HepG2 (cell line): Measurements from ENCODE around the gene PRKCE. TPM values are rescaled to one million over a fixed set of nuclear protein-coding genes. Genes with fewer than 3 reads are reported as not detected.

Experiments
- BHLHE40 ChIP-seq: IDR thresholded peaks from 2 replicates; pipeline ENCODE4 v1.6.1; 2011; ENCODE audit warnings: low read length, improper control_type of control experiment
- DNMT3B ChIP-seq: conservative IDR thresholded peaks from 2 replicates; pipeline ENCODE4 v1.6.1; 2016; ENCODE audit warnings: missing biosample characterization, control low read depth
- FOXK1 ChIP-seq: sonication (generic); formaldehyde crosslinking; IDR thresholded peaks from 2 replicates; pipeline ENCODE4 v1.4.0; 2020; ENCODE audit warnings: low read depth, missing genetic modification reagents, borderline replicate concordance
- HIVEP1 ChIP-seq: sonication (generic); formaldehyde crosslinking; IDR thresholded peaks from 2 replicates; pipeline ENCODE4 v1.4.0; 2020; ENCODE audit warnings: mild to moderate bottlenecking, missing genetic modification reagents
- HNRNPL ChIP-seq: fragments of 200-400 bp; formaldehyde crosslinking; IDR thresholded peaks from 2 replicates; pipeline ENCODE4 v1.6.1; 2017; ENCODE audit warnings: mild to moderate bottlenecking, low read depth, low read length
- KAT7 ChIP-seq: IDR thresholded peaks from 2 replicates; pipeline ENCODE4 v1.6.1; 2018; ENCODE audit warnings: borderline replicate concordance, missing compliant biosample characterization
- KDM6A ChIP-seq: IDR thresholded peaks from 2 replicates; pipeline ENCODE4 v1.6.1; 2016; ENCODE audit warnings: low read depth
- NR3C1 ChIP-seq: sonication (generic); formaldehyde crosslinking; IDR thresholded peaks from 2 replicates; pipeline ENCODE4 v1.4.0; 2020; ENCODE audit warnings: missing genetic modification reagents
- PHF21A ChIP-seq: sonication (generic); formaldehyde crosslinking; IDR thresholded peaks from 2 replicates; pipeline ENCODE4 v1.5.0; 2020; ENCODE audit warnings: mild to moderate bottlenecking, missing genetic modification reagents
- SOX6 ChIP-seq, 2 experiments: fragments of 450-650 bp in 1 of 2; sonication (generic) in 1 of 2; formaldehyde crosslinking in 1 of 2; IDR thresholded peaks; 2 replicates each; pipeline versions ENCODE4 v1.4.0 to v1.6.1; 2017 to 2020; ENCODE audit warnings: antibody characterized with exemption in 1 of 2, mild to moderate bottlenecking in 1 of 2, missing genetic modification reagents in 1 of 2
- SP4 ChIP-seq: sonication (generic); formaldehyde crosslinking; IDR thresholded peaks from 2 replicates; pipeline ENCODE4 v1.8.1; 2023; ENCODE audit warnings: mild to moderate bottlenecking, missing genetic modification reagents
- SRSF4 ChIP-seq: fragments of 200-400 bp; formaldehyde crosslinking; IDR thresholded peaks from one replicate; pipeline ENCODE4 v1.6.1; 2018; ENCODE audit warnings: mild to moderate bottlenecking, low read depth, low read length, moderate library complexity; ENCODE audit not compliant: poor library complexity, severe bottlenecking
- ZBTB21 ChIP-seq: sonication (generic); formaldehyde crosslinking; IDR thresholded peaks from 2 replicates; pipeline ENCODE4 v1.4.0; 2020; ENCODE audit warnings: missing genetic modification reagents
- ZKSCAN8 ChIP-seq: IDR thresholded peaks from 2 replicates; pipeline ENCODE4 v1.6.1; 2016; ENCODE audit warnings: borderline replicate concordance, missing genetic modification reagents, missing compliant biosample characterization
- ZNF121 ChIP-seq: sonication (generic); formaldehyde crosslinking; IDR thresholded peaks from 2 replicates; pipeline ENCODE4 v1.5.0; 2020; ENCODE audit warnings: mild to moderate bottlenecking, missing genetic modification reagents
- ZNF3 ChIP-seq: IDR thresholded peaks from 2 replicates; pipeline ENCODE4 v1.7.0; 2017; ENCODE audit warnings: inconsistent platforms
- ZNF414 ChIP-seq: sonication (generic); formaldehyde crosslinking; IDR thresholded peaks from 2 replicates; pipeline ENCODE4 v1.5.0; 2020; ENCODE audit warnings: missing genetic modification reagents
- ZNF432 ChIP-seq: sonication (generic); formaldehyde crosslinking; IDR thresholded peaks from 2 replicates; pipeline ENCODE4 v1.5.0; 2020; ENCODE audit warnings: missing genetic modification reagents, mild to moderate bottlenecking, borderline replicate concordance
- ZNF670 ChIP-seq: sonication (generic); formaldehyde crosslinking; IDR thresholded peaks from 2 replicates; pipeline ENCODE4 v1.8.0; 2022; ENCODE audit warnings: mild to moderate bottlenecking, missing genetic modification reagents, borderline replicate concordance
- ZSCAN12 ChIP-seq: sonication (generic); formaldehyde crosslinking; IDR thresholded peaks from 2 replicates; pipeline ENCODE4 v1.9.0; 2021; ENCODE audit warnings: mild to moderate bottlenecking, missing genetic modification reagents
- polyA plus RNA-seq, 8 experiments: library from polyadenylated mRNA; depleted of rRNA in 3 of 8; stranded (reverse) in 7 of 8; unstranded in 1 of 8; fragments of >200 nt; fragmentation: Illumina TruSeq in 4 of 8; extraction: Trizol in 4 of 8; gene quantifications; 2 replicates each; pipeline versions ENCODE4 v1.2.1 to v1.2.3, GENCODE V29; 2011 to 2016; ENCODE audit warnings: low read depth in 4 of 8, missing spikeins in 1 of 8, mixed read lengths in 1 of 8; ENCODE audit not compliant: insufficient read depth in 1 of 8
- total RNA-seq, 5 experiments: library from RNA; depleted of rRNA; stranded (reverse); fragments of >200 nt; fragmentation: Illumina TruSeq; extraction: Trizol; gene quantifications; 2 replicates each; pipeline ENCODE4 v1.2.3, GENCODE V29; 2016; ENCODE audit warnings: low read depth in 1 of 5
- TF ChIP-seq, protein P1 (sequence below): sonication (generic); formaldehyde crosslinking; IDR thresholded peaks from 2 replicates; pipeline ENCODE4 v1.5.0; 2020; ENCODE audit warnings: missing genetic modification reagents
- TF ChIP-seq, protein P2 (sequence below): fragments of 450-650 bp; IDR thresholded peaks from 2 replicates; pipeline ENCODE4 v1.6.1; 2017
- TF ChIP-seq, protein P3 (sequence below): sonication (generic); formaldehyde crosslinking; IDR thresholded peaks from 2 replicates; pipeline ENCODE4 v1.8.1; 2022; ENCODE audit warnings: mild to moderate bottlenecking, missing genetic modification reagents
- TF ChIP-seq, protein P4 (sequence below): sonication (generic); formaldehyde crosslinking; IDR thresholded peaks from 2 replicates; pipeline ENCODE4 v1.8.0; 2022; ENCODE audit warnings: missing genetic modification reagents, low read depth, mild to moderate bottlenecking, borderline replicate concordance
- TF ChIP-seq, protein P5 (sequence below): sonication (generic); formaldehyde crosslinking; IDR thresholded peaks from 2 replicates; pipeline ENCODE4 v1.4.0; 2020; ENCODE audit warnings: mild to moderate bottlenecking, missing genetic modification reagents

PRKCE gene
- total and polyA plus RNA-seq, 2 of the 13 experiments (the other 11 are each of a cell fraction or from before 2014, with no cell fraction given) = 1.0 to 3.9 TPM

GRCh38 chr2:45610281-45611019, 41.0 kb upstream of the PRKCE start (continued):
- TF ChIP-seq SOX6 (IDR thresholded peaks at IDR 0.05) (no peak), SOX6 (CRISPR knock-in tag; IDR thresholded peaks at IDR 0.05) (no peak), SP4 (CRISPR knock-in tag) (no peak), FOXK1 (CRISPR knock-in tag) (no peak), DNMT3B (CRISPR knock-in tag) (no peak; the same call in 1 of the 2 replicates), HIVEP1 (no peak), BHLHE40 (peak; percentile 91), HNRNPL (no peak), PHF21A (no peak), ZNF414 (CRISPR knock-in tag) (0 out of 2 replicates have a peak, but pooled peaks have one; percentile 24), KAT7 (CRISPR knock-in tag) (no peak), ZBTB21 (no peak), ZNF670 (CRISPR knock-in tag) (no peak), SRSF4 (no peak), NR3C1 (CRISPR knock-in tag) (no peak), KDM6A (no peak), ZKSCAN8 (no peak), ZNF432 (no peak), ZNF121 (CRISPR knock-in tag) (no peak), ZSCAN12 (CRISPR knock-in tag) (no peak), ZNF3 (CRISPR knock-in tag) (no peak)
- TF ChIP-seq, protein P1, sequence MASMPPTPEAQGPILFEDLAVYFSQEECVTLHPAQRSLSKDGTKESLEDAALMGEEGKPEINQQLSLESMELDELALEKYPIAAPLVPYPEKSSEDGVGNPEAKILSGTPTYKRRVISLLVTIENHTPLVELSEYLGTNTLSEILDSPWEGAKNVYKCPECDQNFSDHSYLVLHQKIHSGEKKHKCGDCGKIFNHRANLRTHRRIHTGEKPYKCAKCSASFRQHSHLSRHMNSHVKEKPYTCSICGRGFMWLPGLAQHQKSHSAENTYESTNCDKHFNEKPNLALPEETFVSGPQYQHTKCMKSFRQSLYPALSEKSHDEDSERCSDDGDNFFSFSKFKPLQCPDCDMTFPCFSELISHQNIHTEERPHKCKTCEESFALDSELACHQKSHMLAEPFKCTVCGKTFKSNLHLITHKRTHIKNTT = no peak
- TF ChIP-seq, protein P2, sequence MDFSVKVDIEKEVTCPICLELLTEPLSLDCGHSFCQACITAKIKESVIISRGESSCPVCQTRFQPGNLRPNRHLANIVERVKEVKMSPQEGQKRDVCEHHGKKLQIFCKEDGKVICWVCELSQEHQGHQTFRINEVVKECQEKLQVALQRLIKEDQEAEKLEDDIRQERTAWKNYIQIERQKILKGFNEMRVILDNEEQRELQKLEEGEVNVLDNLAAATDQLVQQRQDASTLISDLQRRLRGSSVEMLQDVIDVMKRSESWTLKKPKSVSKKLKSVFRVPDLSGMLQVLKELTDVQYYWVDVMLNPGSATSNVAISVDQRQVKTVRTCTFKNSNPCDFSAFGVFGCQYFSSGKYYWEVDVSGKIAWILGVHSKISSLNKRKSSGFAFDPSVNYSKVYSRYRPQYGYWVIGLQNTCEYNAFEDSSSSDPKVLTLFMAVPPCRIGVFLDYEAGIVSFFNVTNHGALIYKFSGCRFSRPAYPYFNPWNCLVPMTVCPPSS = no peak
- TF ChIP-seq, protein P3, sequence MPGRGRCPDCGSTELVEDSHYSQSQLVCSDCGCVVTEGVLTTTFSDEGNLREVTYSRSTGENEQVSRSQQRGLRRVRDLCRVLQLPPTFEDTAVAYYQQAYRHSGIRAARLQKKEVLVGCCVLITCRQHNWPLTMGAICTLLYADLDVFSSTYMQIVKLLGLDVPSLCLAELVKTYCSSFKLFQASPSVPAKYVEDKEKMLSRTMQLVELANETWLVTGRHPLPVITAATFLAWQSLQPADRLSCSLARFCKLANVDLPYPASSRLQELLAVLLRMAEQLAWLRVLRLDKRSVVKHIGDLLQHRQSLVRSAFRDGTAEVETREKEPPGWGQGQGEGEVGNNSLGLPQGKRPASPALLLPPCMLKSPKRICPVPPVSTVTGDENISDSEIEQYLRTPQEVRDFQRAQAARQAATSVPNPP (CRISPR knock-in tag) = no peak
- TF ChIP-seq, protein P4, sequence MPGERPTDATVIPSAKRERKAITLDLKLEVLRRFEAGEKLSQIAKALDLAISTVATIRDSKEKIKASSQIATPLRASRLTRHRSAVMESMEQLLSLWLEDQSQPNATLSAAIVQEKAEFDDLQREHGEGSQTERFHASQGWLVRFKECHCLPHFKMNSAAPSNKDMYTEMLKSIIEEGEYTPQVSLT = no peak
- TF ChIP-seq, protein P5, sequence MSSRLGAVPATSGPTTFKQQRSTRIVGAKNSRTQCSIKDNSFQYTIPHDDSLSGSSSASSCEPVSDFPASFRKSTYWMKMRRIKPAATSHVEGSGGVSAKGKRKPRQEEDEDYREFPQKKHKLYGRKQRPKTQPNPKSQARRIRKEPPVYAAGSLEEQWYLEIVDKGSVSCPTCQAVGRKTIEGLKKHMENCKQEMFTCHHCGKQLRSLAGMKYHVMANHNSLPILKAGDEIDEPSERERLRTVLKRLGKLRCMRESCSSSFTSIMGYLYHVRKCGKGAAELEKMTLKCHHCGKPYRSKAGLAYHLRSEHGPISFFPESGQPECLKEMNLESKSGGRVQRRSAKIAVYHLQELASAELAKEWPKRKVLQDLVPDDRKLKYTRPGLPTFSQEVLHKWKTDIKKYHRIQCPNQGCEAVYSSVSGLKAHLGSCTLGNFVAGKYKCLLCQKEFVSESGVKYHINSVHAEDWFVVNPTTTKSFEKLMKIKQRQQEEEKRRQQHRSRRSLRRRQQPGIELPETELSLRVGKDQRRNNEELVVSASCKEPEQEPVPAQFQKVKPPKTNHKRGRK (CRISPR knock-in tag) = peak; percentile 60; the same call in 1 of the 2 replicates
